IMR-90 (cell line): ENCODE measurements around the gene GNG12.

Experiments used
- CEBPB ChIP-seq: IDR thresholded peaks from 2 replicates; pipeline ENCODE4 v1.6.1; 2012; ENCODE audit warnings: low read depth, low read length, improper control_type of control experiment
- FOS ChIP-seq: fragments of 150-350 bp; IDR thresholded peaks from 2 replicates; pipeline ENCODE4 v1.6.1; 2016; ENCODE audit warnings: low read depth, low read length
- MAZ ChIP-seq: IDR thresholded peaks from 2 replicates; pipeline ENCODE4 v1.6.1; 2012; ENCODE audit warnings: low read depth, mild to moderate bottlenecking, low read length, improper control_type of control experiment, moderate library complexity, borderline replicate concordance
- POLR2A ChIP-seq: IDR thresholded peaks from 2 replicates; pipeline ENCODE4 v1.6.1; 2012; ENCODE audit warnings: mild to moderate bottlenecking, low read depth, low read length

DNA sequence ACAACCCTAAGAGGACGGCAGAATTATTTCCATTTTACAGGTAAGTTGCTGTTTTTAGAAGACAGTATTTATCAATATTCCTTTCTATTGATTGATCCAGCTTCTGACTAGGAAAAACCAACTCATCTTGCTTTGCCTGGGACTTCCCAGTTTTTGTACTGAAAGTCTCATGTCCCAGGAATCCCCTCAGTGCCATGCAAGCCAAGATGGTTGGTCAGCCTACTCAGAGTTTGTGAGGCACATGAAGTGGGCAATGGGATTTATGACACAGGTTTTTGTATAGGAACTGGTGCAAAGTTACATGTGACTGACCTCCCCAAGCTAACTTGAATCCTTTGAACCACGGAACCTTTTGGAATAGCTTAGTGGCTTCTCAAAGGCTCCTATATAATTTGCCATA lies 45.5 kb downstream of the GNG12 start:
- TF ChIP-seq POLR2A (no peak), FOS (no peak), MAZ (no peak), CEBPB (no peak)
